Measurements from ENCODE around the gene ZHX3.
"Not testable (repeated sequence)": the region's sequence is repeated elsewhere in the genome, so short reads cannot be mapped to it uniquely, and the experiment has no call there.

The ZHX3 gene

DNA sequence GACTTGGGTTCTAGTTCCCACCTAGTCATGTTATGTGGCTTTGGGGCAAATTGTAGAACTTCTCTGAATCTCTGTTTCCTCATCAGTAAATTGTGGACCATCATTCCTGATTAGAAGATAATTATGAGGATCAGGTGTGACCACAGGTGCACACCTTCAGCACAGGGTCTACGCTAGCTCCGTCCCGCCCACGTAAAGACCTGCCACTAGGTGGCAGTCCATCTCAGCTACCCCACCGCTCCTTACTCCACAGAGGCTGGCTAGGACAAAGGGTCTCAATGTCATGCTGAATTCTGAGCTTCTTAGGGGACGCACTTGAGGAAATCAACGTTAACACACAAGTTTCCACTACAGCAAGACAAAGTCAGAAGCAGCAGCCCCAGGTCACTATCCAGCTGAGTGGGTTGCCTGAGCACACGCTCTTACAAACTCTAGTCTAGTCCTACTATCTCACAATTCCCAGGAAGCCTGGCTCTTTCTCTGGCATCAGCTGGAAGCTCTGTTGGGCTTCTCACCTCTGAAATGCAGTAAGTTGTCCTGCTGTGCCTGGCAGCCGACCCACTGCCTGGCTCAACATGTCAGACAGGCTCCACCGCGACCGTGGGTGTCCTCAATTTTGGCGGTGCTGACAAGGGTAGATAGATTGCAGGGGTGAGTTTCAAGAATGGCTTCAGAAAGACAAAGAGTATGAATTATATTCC, 182.2 kb downstream of the ZHX3 start:
- H3K4me3 ChIP-seq (ENCODE audit: low read depth, low read length) = no peak overlapping the region
- peak; percentile 70 for DNase-seq (ENCODE audit: low read depth)
- TF ChIP-seq, protein P1, sequence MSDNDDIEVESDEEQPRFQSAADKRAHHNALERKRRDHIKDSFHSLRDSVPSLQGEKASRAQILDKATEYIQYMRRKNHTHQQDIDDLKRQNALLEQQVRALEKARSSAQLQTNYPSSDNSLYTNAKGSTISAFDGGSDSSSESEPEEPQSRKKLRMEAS (IDR thresholded peaks at IDR 0.05; ENCODE audit: low read depth, low read length) = no peak
- TF ChIP-seq, protein P2, sequence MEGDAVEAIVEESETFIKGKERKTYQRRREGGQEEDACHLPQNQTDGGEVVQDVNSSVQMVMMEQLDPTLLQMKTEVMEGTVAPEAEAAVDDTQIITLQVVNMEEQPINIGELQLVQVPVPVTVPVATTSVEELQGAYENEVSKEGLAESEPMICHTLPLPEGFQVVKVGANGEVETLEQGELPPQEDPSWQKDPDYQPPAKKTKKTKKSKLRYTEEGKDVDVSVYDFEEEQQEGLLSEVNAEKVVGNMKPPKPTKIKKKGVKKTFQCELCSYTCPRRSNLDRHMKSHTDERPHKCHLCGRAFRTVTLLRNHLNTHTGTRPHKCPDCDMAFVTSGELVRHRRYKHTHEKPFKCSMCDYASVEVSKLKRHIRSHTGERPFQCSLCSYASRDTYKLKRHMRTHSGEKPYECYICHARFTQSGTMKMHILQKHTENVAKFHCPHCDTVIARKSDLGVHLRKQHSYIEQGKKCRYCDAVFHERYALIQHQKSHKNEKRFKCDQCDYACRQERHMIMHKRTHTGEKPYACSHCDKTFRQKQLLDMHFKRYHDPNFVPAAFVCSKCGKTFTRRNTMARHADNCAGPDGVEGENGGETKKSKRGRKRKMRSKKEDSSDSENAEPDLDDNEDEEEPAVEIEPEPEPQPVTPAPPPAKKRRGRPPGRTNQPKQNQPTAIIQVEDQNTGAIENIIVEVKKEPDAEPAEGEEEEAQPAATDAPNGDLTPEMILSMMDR (IDR thresholded peaks at IDR 0.05; ENCODE audit: low read depth, low read length) = peak; percentile 85

DNA sequence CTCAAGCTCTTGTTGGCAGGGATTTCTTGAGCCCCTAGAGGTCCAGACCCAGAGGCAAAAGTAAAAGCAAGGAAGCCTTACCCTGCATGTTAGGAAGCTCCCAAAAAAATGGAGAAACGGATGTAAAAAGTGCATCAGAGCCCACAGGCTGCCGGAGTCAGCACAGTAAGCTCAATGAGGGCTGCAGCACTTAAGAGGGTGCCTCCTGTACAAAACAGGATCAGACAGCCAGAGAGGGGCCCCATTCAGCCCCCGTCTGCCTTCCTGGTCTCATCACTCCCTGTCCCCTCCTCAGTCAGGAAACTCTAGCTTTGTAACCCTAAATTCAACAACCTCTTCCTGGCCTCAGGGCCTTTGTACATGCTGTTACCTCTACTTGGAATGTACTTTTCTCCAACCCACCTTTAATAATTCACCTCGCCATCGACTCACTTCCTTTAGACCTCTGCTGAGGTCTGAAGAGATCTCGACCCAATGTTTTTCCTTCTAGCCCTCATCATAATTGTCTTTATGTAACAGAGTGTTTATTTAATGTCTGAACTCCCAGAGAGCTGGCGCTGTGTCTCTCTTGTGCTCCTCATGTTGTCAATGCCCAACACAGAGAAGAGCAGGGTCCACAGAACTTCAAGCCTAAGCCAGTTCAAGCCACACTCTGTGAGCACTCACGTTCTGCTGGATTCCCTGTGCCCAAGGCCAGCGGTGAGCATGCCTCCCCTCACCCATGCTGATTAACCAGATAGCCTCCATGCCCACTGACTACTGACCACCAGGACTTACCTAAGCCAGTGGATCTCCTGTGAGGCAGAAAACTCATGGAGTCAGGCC, 183.0 kb downstream of the ZHX3 start:
- TF ChIP-seq MYC (IDR thresholded peaks at IDR 0.05; ENCODE audit: low read depth, low read length) = no peak
- TF ChIP-seq, protein P1 (IDR thresholded peaks at IDR 0.05; ENCODE audit: low read depth, low read length) = no peak
- no peak for TF ChIP-seq POLR2A (IDR thresholded peaks at IDR 0.05; ENCODE audit: extremely low read depth, insufficient read length)
- TF ChIP-seq, protein P2 (IDR thresholded peaks at IDR 0.05; ENCODE audit: low read depth, low read length) = no peak
- DNase-seq (ENCODE audit: low read depth) = no peak
- H3K4me3 ChIP-seq (ENCODE audit: low read depth, low read length) = no peak overlapping the region

DNA sequence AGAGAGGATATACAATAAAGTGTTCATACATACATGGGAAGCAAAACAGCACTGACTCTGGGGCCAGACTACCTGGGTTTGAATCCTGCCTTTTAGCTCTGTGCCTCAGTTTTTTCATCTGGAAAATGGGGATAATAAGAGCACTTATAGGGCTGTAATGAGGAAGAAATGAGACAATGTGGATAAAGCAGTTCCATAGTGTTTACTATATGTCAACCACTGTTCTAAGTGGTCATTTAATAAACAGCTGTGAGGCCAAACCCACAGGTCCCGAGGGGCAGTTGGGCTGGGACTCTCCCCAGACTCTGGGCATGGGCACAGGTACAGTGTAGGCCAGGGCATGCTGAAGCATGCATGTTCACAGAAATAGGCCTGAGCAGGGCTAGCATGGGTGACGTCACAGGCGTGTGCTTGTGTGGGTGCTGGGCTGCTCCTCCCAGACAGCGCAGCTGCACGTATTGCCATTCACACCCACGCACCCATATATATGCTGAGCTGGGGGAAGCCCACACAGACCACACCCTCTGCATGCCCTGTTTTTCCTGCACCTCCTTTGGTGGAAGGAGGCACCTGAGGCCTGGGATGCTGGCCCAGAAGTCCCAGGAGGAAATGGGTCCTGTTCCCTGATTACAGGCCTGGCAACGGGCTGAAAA, 183.7 kb downstream of the ZHX3 start:
- peak; percentile 56 for DNase-seq (ENCODE audit: low read depth)
- TF ChIP-seq POLR2A (IDR thresholded peaks at IDR 0.05; ENCODE audit: extremely low read depth, insufficient read length) (no peak), MYC (IDR thresholded peaks at IDR 0.05; ENCODE audit: low read depth, low read length) (no peak)
- TF ChIP-seq, protein P2 (IDR thresholded peaks at IDR 0.05; ENCODE audit: low read depth, low read length) = no peak
- TF ChIP-seq, protein P1 (IDR thresholded peaks at IDR 0.05; ENCODE audit: low read depth, low read length) = no peak
- H3K4me3 ChIP-seq (ENCODE audit: low read depth, low read length) = no peak overlapping the region

DNA sequence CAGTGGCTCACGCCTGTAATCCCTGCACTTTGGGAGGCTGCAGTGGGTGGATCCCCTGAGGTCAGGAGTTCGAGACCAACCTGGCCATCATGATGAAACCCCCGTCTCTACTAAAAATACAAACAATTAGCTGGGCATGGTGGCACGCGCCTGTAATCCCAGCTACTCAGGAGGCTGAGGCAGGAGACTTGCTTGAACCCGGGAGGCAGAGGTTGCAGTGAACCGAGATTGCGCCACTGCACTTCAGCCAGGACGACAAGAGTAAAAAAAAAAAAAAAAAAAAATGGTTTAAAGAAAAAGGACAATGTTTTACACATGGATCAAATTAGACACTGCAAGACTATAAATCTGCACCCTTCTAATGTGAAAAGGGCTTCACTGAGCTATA, 185.1 kb downstream of the ZHX3 start:
- not testable (repeated sequence) for DNase-seq (ENCODE audit: low read depth); H3K4me3 ChIP-seq (ENCODE audit: low read depth, low read length)

DNA sequence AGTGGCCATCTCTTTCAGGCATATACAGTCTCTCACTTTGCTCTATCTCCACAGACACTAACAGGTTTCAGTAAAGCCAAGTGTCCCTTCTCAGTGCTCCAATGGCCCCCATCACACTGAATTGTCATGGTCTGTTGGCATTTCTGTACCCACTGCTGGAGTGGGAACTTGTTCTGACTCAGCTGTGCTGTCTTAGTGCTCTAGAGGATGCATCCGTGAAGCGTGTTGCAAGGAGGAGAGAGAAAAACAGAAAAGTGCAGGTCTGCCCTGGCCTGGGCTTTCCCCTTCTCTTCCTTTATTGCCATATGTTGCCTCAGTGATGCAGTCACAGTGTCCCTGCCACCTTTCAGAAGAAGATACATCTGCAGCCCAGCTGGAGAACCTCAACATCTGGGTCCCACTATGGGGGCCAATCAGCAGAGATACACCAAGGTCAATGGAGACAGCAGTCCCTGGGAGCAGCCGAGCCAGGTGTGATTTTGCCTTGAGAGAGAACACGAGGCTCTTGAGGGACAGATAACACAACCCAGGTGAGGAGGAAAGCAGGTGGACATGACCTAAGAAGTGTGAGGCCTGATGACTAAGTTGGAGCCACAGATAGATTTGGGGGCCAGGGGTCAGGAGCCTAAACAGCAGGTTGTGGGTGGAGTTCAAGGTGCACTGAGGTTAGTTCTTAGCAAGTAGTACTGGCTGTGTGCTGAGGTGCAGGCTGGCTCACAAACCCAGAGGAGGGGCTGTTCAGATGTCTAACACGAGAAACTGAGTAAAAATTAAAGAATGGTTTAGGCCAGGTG, 185.7 kb downstream of the ZHX3 start:
- DNase-seq (ENCODE audit: low read depth) = no peak
- TF ChIP-seq MYC (IDR thresholded peaks at IDR 0.05; ENCODE audit: low read depth, low read length) (no peak), POLR2A (IDR thresholded peaks at IDR 0.05; ENCODE audit: extremely low read depth, insufficient read length) (no peak)
- TF ChIP-seq, protein P1 (IDR thresholded peaks at IDR 0.05; ENCODE audit: low read depth, low read length) = no peak
- TF ChIP-seq, protein P2 (IDR thresholded peaks at IDR 0.05; ENCODE audit: low read depth, low read length) = no peak
- H3K4me3 ChIP-seq (ENCODE audit: low read depth, low read length) = no peak overlapping the region
